GM12875 (cell line): ENCODE results near the gene FNDC3B.

Source experiments
- H3K4me3 ChIP-seq: one replicate; pipeline ENCODE4 v1.5.1; 2011; ENCODE audit warnings: low read depth, low read length, control low read depth
- CTCF ChIP-seq: IDR thresholded peaks from 2 replicates; pipeline ENCODE4 v1.5.1; 2011; ENCODE audit warnings: low read depth, mild to moderate bottlenecking, control low read depth, inconsistent platforms, low read length, moderate library complexity, borderline replicate concordance; ENCODE audit not compliant: insufficient read depth

FNDC3B gene

GRCh38 chr3:172224560-172225214 lies 185.3 kb downstream of the FNDC3B start:
- no peak for TF ChIP-seq CTCF

GRCh38 chr3:172225215-172225707 lies 185.9 kb downstream of the FNDC3B start:
- TF ChIP-seq CTCF, result no peak
- H3K4me3 ChIP-seq, result no peak overlapping the region

More at GRCh38 chr3:172224560-172225214, 185.3 kb downstream of the FNDC3B start:
- H3K4me3 ChIP-seq, result no peak overlapping the region

GRCh38 chr3:172226831-172227230 lies 187.5 kb downstream of the FNDC3B start:
- no peak for TF ChIP-seq CTCF
- no peak overlapping the region for H3K4me3 ChIP-seq

GRCh38 chr3:172227340-172228035 lies 188.1 kb downstream of the FNDC3B start:
- no peak for TF ChIP-seq CTCF
- no peak overlapping the region for H3K4me3 ChIP-seq

GRCh38 chr3:172228036-172228415 lies 188.6 kb downstream of the FNDC3B start:
- no peak for TF ChIP-seq CTCF
- no peak overlapping the region for H3K4me3 ChIP-seq

- TF ChIP-seq CTCF, result no peak
- no peak overlapping the region for H3K4me3 ChIP-seq
Observed at GRCh38 chr3:172229462-172229861, 190.1 kb downstream of the FNDC3B start.

GRCh38 chr3:172231318-172231901 lies 192.0 kb downstream of the FNDC3B start:
- TF ChIP-seq CTCF, result no peak
- H3K4me3 ChIP-seq, result no peak overlapping the region
